Endothelial cell of umbilical vein (primary cell): ENCODE measurements around the gene DEDD. TPM values are rescaled to one million over a fixed set of nuclear protein-coding genes. Genes with fewer than 3 reads are reported as not detected.

Source experiments
- BruUV-seq: library from RNA; stranded (reverse); fragments of 400-500 nt; replicated peaks from 2 replicates; lab custom pipeline; 2021; lab: Mats Ljungman, UMichigan
- CTCF ChIA-PET: fragments of 300-600, 350-600 bp; sonication (Branson Sonifier 250); formaldehyde crosslinking; loops from one replicate; lab custom pipeline; 2021; ENCODE audit warnings: antibody characterized with exemption, inconsistent platforms; lab: Charles Lee
- POLR2A ChIA-PET: fragments of 300-600, 350-600 bp; sonication (Branson Sonifier 250); formaldehyde crosslinking; loops from one replicate; lab custom pipeline; 2021; ENCODE audit warnings: antibody characterized with exemption, inconsistent platforms; lab: Charles Lee
- DNase-seq: peaks from one replicate; pipeline ENCODE4 v3.0.0-alpha.2; 2011; ENCODE audit warnings: low read depth, low spot score
- FAIRE-seq: peaks from 2 replicates; lab custom pipeline; 2011; peaks lifted over from hg19 to GRCh38; lab: Jason Lieb, UNC
- H2AFZ ChIP-seq: 2 replicates; pipeline ENCODE4 v1.6.0; 2012; ENCODE audit warnings: low read depth, low read length, control low read depth, inconsistent platforms
- H3K27ac ChIP-seq: 2 replicates; pipeline ENCODE4 v1.5.1; 2011; ENCODE audit warnings: low read depth, mild to moderate bottlenecking, control low read depth, low read length, moderate library complexity; ENCODE audit not compliant: insufficient read depth
- H3K27me3 ChIP-seq, 2 experiments: 2 replicates each; pipeline versions ENCODE4 v1.6.0 to v1.6.1; 2011; ENCODE audit warnings: low read length in 2 of 2, mixed read lengths in 1 of 2; ENCODE audit not compliant: control insufficient read depth in 2 of 2, insufficient read depth in 2 of 2
- H3K36me3 ChIP-seq, 2 experiments: 2 replicates in 1 of 2; 3 replicates in 1 of 2; pipeline ENCODE4 v1.5.1; 2011; ENCODE audit warnings: low read length in 2 of 2, mild to moderate bottlenecking in 1 of 2, moderate library complexity in 1 of 2; ENCODE audit not compliant: control insufficient read depth in 2 of 2, insufficient read depth in 2 of 2; ENCODE audit errors: extremely low read depth in 1 of 2
- H3K4me1 ChIP-seq: 3 replicates; pipeline ENCODE4 v1.5.1; 2011; ENCODE audit warnings: mild to moderate bottlenecking, low read length; ENCODE audit not compliant: control insufficient read depth, insufficient read depth; ENCODE audit errors: extremely low read depth
- H3K4me2 ChIP-seq: 2 replicates; pipeline ENCODE4 v1.6.1; 2011; ENCODE audit warnings: low read length, control low read depth, mixed read lengths; ENCODE audit not compliant: insufficient read depth
- H3K4me3 ChIP-seq, 3 experiments: fragments of 200-600 bp in 1 of 3; sonication (generic), shearing (Covaris generic) in 1 of 3; replicated peaks in 1 of 3; 2 replicates each; pipeline ENCODE4 v1.5.1; 2011 to 2016; ENCODE audit warnings: control low read depth in 3 of 3, low read length in 3 of 3, mild to moderate bottlenecking in 2 of 3, inconsistent platforms in 1 of 3, low read depth in 1 of 3, moderate library complexity in 1 of 3; ENCODE audit not compliant: insufficient read depth in 1 of 3
- H3K79me2 ChIP-seq: 2 replicates; pipeline ENCODE4 v1.6.0; 2012; ENCODE audit warnings: low read length, inconsistent platforms; ENCODE audit not compliant: control insufficient read depth, insufficient read depth
- H3K9ac ChIP-seq: replicated peaks from 2 replicates; pipeline ENCODE3; 2011; ENCODE audit warnings: low read length, control low read depth; ENCODE audit not compliant: insufficient read depth; ENCODE audit errors: extremely low read depth
- H3K9me1 ChIP-seq: replicated peaks from 3 replicates; pipeline ENCODE4 v1.6.0; 2011; ENCODE audit warnings: mild to moderate bottlenecking, low read length; ENCODE audit not compliant: control insufficient read depth, insufficient read depth; ENCODE audit errors: extremely low read depth
- H3K9me3 ChIP-seq: replicated peaks from 2 replicates; pipeline ENCODE4 v1.5.1; 2012; ENCODE audit warnings: low read length, inconsistent platforms; ENCODE audit not compliant: control insufficient read depth, insufficient read depth
- H4K20me1 ChIP-seq: replicated peaks from 2 replicates; pipeline ENCODE3; 2011; ENCODE audit warnings: mild to moderate bottlenecking, low read length; ENCODE audit not compliant: control insufficient read depth, insufficient read depth; ENCODE audit errors: extremely low read depth
- CTCF ChIP-seq, 2 donors: IDR thresholded peaks; 1 replicate in 1 of 2; 2 replicates in 1 of 2; pipeline ENCODE4 v1.5.1; 2011; ENCODE audit warnings: low read length in 2 of 2, mild to moderate bottlenecking in 2 of 2, moderate library complexity in 2 of 2, control low read depth in 1 of 2, inconsistent platforms in 1 of 2, low read depth in 1 of 2; ENCODE audit not compliant: insufficient read depth in 1 of 2; ENCODE audit errors: extremely low read depth in 1 of 2
- EZH2 ChIP-seq: IDR thresholded peaks from 2 replicates; pipeline ENCODE4 v1.6.1; 2012; ENCODE audit warnings: borderline replicate concordance, low read depth, mild to moderate bottlenecking, moderate library complexity, low read length, inconsistent platforms; ENCODE audit not compliant: severe bottlenecking
- FOS ChIP-seq: IDR thresholded peaks from 2 replicates; pipeline ENCODE4 v1.6.1; 2011; ENCODE audit warnings: mild to moderate bottlenecking, low read length, moderate library complexity, borderline replicate concordance; ENCODE audit not compliant: insufficient read depth
- GATA2 ChIP-seq: IDR thresholded peaks from 2 replicates; pipeline ENCODE4 v1.7.0; 2011; ENCODE audit warnings: low read depth, mild to moderate bottlenecking, moderate library complexity, mixed read lengths, low read length; ENCODE audit not compliant: insufficient read length, insufficient read depth
- JUN ChIP-seq: IDR thresholded peaks from 2 replicates; pipeline ENCODE4 v1.6.1; 2011; ENCODE audit warnings: borderline replicate concordance, low read depth; ENCODE audit not compliant: insufficient read length, insufficient read depth
- MAX ChIP-seq: IDR thresholded peaks from 2 replicates; pipeline ENCODE4 v1.6.1; 2011; ENCODE audit not compliant: insufficient read depth, insufficient read length
- MYC ChIP-seq: IDR thresholded peaks from one replicate; pipeline ENCODE4 v1.6.1; 2011; ENCODE audit warnings: mild to moderate bottlenecking, low read depth, low read length
- POLR2A ChIP-seq: IDR thresholded peaks from 2 replicates; pipeline ENCODE4 v1.6.1; 2012; ENCODE audit warnings: low read depth, mild to moderate bottlenecking, control low read depth, low read length
- POLR2AphosphoS5 ChIP-seq: IDR thresholded peaks from 2 replicates; pipeline ENCODE4 v1.6.1; 2012; ENCODE audit warnings: low read depth, mild to moderate bottlenecking, control low read depth, low read length, moderate library complexity; ENCODE audit not compliant: insufficient read depth
- dilution Hi-C: fragments of 300-500 bp; cut with MboI; formaldehyde crosslinking; loops from one replicate; pipeline ENCODE4 v1.15.0; 2019; ENCODE audit warnings: low sequenced_read_pairs; ENCODE audit not compliant: extremely low pct_ligation_motif_present
- intact Hi-C: fragments of 100-400 bp; cut with micrococcal nuclease; formaldehyde crosslinking; loops from one replicate; pipeline ENCODE4 v1.10.0; 2022
- polyA plus RNA-seq, 4 experiments: library from polyadenylated mRNA; depleted of rRNA in 3 of 4; stranded (reverse) in 3 of 4; unstranded in 1 of 4; fragments of >200 nt; gene quantifications; 2 replicates each; pipeline versions ENCODE4 v1.2.1 to v1.2.3, GENCODE V29; 2011 to 2012; ENCODE audit warnings: missing spikeins in 1 of 4
- total RNA-seq: library from RNA; stranded (reverse); gene quantifications from 2 replicates; pipeline ENCODE4 v1.2.3, GENCODE V29; 2021

The DEDD gene
- total and polyA plus RNA-seq, 2 donors (not counting 3 experiments of a cell fraction or from before 2014, with no cell fraction given), result 50.2 to 78.3 TPM

DNA sequence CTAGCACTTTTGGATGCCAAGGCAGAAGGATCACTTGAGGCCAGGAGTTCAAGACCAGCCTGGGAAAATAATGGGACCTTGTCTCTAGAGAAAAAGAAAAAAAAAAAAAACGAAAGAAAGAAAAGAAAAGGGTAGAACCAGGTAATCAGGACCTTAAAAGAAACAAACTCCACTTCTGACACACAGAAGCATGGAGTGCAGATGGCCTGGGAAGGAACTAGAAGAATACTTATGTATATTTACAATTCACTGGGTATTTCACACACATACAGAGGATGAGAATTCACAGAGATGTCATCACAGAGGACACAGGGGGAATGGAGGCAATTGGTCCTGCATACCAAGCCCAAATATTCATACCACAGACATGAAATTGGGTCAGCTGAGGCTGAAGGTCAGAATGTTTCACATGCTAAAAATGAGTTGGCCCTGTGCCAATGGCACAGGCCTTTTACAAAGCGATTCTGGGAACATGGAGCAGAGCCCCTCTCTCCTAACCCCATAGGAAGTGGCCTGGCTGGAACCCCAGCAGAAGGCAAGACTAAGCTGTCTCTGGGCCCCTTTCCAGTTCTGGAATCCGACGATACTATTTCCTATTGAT is 40.4 kb upstream of the DEDD start:
- H2AFZ ChIP-seq, result no peak overlapping the region
- no peaks in the 10 kb centered on the region for H3K9me1 ChIP-seq
- no peak for TF ChIP-seq EZH2
- TF ChIP-seq GATA2, result no peak
- no peak for TF ChIP-seq FOS
- TF ChIP-seq MAX, result no peak
- TF ChIP-seq JUN, result no peak
- no peak for TF ChIP-seq POLR2A
- TF ChIP-seq POLR2AphosphoS5, result no peak
- TF ChIP-seq CTCF (IDR thresholded peaks at IDR 0.05; ENCODE audit: extremely low read depth in 1 of 2, insufficient read depth in 1 of 2, low read depth in 1 of 2, low read length in 2 of 2), result no peak
- no peak for TF ChIP-seq MYC
- dilution Hi-C loops (no loop called here), intact Hi-C loops (no loop called here)
- no peak overlapping the region for H3K4me2 ChIP-seq
- DNase-seq, result no peak
- CTCF ChIA-PET, result interaction anchor here (0.8 to 2.3 kb wide), 2 partner anchors 9 to 209 kb away, joined by 3 to 8 read pairs; no protein-coding TSS in a partner anchor
- no peak overlapping the region for H3K9ac ChIP-seq
- peaks cover 8% of the 10 kb centered on the region for H3K79me2 ChIP-seq
- H3K4me1 ChIP-seq, result peaks cover 11% of the 10 kb centered on the region
- POLR2A ChIA-PET, result no interaction called here
- H3K9me3 ChIP-seq, result no peaks in the 10 kb centered on the region
- no peaks in the 10 kb centered on the region for H4K20me1 ChIP-seq
- no TSS peak for BruUV-seq
- peaks cover 11 to 24% of the 10 kb centered on the region in 2 experiments for H3K36me3 ChIP-seq
- no peak overlapping the region for H3K4me3 ChIP-seq
- no peaks in the 10 kb centered on the region for H3K27me3 ChIP-seq
- FAIRE-seq, result no peak
- H3K27ac ChIP-seq, result no peak overlapping the region
